ENCODE measurements around the gene DPM2.

Gene DPM2

GRCh38 chr9:127912296-127912695, 25.4 kb downstream of the DPM2 start:
- no peak for DNase-seq (ENCODE audit: low spot score)
- CTCF ChIA-PET: interaction anchor here (0.6 kb wide), 1 partner anchor 166 kb away, joined by 3 read pairs; no protein-coding TSS in a partner anchor
- peak overlapping the region; percentile 65 for H3K27ac ChIP-seq
- POLR2A ChIA-PET (ENCODE audit: low non-redundant PET): no interaction called here
- TF ChIP-seq CTCF (conservative IDR thresholded peaks at IDR 0.05; ENCODE audit: low read depth): no peak

DNA sequence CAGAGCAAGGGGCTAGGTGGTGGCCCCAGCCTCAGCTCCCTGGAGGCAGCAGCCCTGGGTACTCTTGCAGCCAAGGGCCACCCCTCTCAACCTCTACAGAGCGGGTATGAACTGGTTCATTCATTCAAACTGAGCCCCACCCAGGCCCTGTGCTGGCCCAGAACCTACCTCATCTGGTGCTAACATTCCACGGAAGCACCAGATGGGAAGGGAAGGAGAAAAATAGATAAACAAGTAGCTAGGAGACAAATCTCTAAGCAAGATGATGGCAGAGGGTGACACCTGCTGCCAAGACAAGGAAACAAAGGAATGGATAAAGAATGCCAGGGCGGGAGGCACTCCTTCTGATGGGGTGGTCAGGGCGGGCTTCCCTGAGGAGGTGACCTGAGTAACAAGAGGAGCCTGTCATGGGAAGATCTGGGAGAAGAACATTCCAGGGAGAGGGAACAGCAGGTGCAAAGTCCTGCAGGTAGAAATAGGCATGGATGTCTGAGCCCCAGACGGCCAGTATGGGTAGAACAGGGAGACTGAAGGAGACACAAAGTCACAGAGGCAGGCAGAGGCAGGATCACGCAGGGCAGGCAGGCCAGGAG, 26.9 kb downstream of the DPM2 start:
- CTCF ChIA-PET: interaction anchor here (0.7 to 1.0 kb wide), 3 partner anchors 11 to 170 kb away, joined by 3 to 4 read pairs (median 4); partner anchors contain the start of gene ST6GALNAC6
- H3K27ac ChIP-seq: peak overlapping the region; percentile 65
- no peak for DNase-seq (ENCODE audit: low spot score)
- POLR2A ChIA-PET (ENCODE audit: low non-redundant PET): no interaction called here
- no peak; the same call in 1 of the 2 replicates for TF ChIP-seq CTCF (conservative IDR thresholded peaks at IDR 0.05; ENCODE audit: low read depth)

DNA sequence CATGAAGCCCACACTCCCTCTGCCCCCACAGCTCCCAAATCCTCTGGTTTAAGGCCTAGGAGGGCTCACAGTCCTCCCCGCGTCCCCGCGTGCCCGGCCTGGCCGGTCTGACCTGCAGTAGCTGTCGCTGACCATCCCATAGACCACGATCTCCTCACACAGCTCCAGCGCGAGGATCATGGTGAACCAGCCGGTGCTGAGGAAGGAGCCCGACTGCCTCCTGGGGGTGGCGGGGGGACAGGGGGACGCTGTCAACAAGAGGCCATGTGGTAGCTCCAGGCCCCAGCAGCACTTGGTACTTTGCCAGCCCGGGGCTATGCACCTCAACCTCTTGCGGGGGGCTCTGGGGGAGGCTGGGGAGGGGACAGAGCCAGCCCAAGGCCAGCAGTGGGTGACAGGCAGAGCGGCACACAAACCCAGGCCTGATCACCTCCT, 27.8 kb downstream of the DPM2 start:
- CTCF ChIA-PET: interaction anchor here (0.6 to 0.7 kb wide), 2 partner anchors 11 to 40 kb away, joined by 3 read pairs; no protein-coding TSS in a partner anchor
- TF ChIP-seq CTCF (conservative IDR thresholded peaks at IDR 0.05; ENCODE audit: low read depth): no peak
- no peak for DNase-seq (ENCODE audit: low spot score)
- peak overlapping the region; percentile 65 for H3K27ac ChIP-seq
- POLR2A ChIA-PET (ENCODE audit: low non-redundant PET): no interaction called here

- no peak for TF ChIP-seq CTCF (conservative IDR thresholded peaks at IDR 0.05; ENCODE audit: low read depth)
- H3K27ac ChIP-seq: no peak overlapping the region
- ChIA-PET POLR2A (ENCODE audit: low non-redundant PET) (no interaction called here), CTCF (no interaction called here)
- no peak for DNase-seq (ENCODE audit: low spot score)
Observed at GRCh38 chr9:127908660-127908926, 29.1 kb downstream of the DPM2 start.

GRCh38 chr9:127907867-127908659, 29.6 kb downstream of the DPM2 start:
- DNase-seq (ENCODE audit: low spot score): no peak
- H3K27ac ChIP-seq: peak overlapping the region; percentile 62; the same call in 1 of the 2 replicates
- POLR2A ChIA-PET (ENCODE audit: low non-redundant PET): no interaction called here
- CTCF ChIA-PET: no interaction called here
- TF ChIP-seq CTCF (conservative IDR thresholded peaks at IDR 0.05; ENCODE audit: low read depth): no peak

DNA sequence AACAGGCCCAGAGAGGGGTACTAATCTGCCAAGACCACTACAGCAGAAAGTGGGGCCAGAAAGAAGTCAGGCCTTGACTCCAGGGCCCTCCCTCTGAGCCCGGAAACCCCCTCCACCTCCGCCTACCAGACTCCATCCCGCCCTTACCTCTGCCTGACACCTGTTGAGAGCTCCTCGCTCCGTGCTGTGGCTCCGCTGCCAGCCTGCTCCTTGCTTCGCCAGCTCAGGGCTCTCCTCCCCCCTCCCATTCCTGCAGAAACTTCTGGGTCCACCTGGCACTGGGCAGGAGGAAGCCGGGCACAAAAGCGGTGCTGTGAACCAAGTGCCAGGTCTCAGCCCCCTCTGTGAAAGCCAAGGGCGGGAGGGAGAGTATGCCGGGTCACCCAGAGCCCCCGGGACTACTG, 31.9 kb downstream of the DPM2 start:
- POLR2A ChIA-PET (ENCODE audit: low non-redundant PET): no interaction called here

More for the DNA sequence above, 31.9 kb downstream of the DPM2 start:
- no peak for DNase-seq (ENCODE audit: low spot score)
- CTCF ChIA-PET: interaction anchor here (0.6 kb wide), 1 partner anchor 18 kb away, joined by 4 read pairs; no protein-coding TSS in a partner anchor
- no peak for TF ChIP-seq CTCF (conservative IDR thresholded peaks at IDR 0.05; ENCODE audit: low read depth)
- H3K27ac ChIP-seq: peak overlapping the region; percentile 62
